Activated effector memory CD4-positive, alpha-beta T cell treated with anti-CD3 and anti-CD28 coated beads, Interleukin-2, amount 50 U/mL, for 16 hours (primary cell): ENCODE results near the gene TLK1.

ENCODE experiments used
- DNase-seq: peaks from one replicate; pipeline ENCODE4 v3.0.0-alpha.2; 2020

Gene TLK1

GRCh38 chr2:170963386-170963785, 197.3 kb downstream of the TLK1 start:
- no peak for DNase-seq

GRCh38 chr2:170953941-170954340, 206.8 kb downstream of the TLK1 start:
- no peak for DNase-seq

- DNase-seq = no peak
Measured at GRCh38 chr2:170950221-170950761, 210.4 kb downstream of the TLK1 start.

- no peak for DNase-seq
Measured at GRCh38 chr2:170949415-170949814, 211.3 kb downstream of the TLK1 start.

- DNase-seq = no peak
Measured at GRCh38 chr2:170944545-170944944, 216.1 kb downstream of the TLK1 start.

GRCh38 chr2:170943596-170943995, 217.1 kb downstream of the TLK1 start:
- no peak for DNase-seq

- no peak for DNase-seq
Measured at GRCh38 chr2:170943041-170943440, 217.7 kb downstream of the TLK1 start.

GRCh38 chr2:170942615-170943014, 218.1 kb downstream of the TLK1 start:
- no peak for DNase-seq
